ENCODE measurements around the gene CALHM4. TPM values are rescaled to one million over a fixed set of nuclear protein-coding genes. Genes with fewer than 3 reads are reported as not detected.

CALHM4 gene
- total and polyA plus RNA-seq, 2 of the 13 experiments (the other 11 are each of a cell fraction or from before 2014, with no cell fraction given) = not detected

- 0 out of 2 replicates have a peak, but pooled peaks have one; percentile 12 for TF ChIP-seq ZNF563 (CRISPR knock-in tag; IDR thresholded peaks at IDR 0.05)
- TF ChIP-seq ZNF234 (CRISPR knock-in tag; conservative IDR thresholded peaks at IDR 0.05) = no peak
- no peak for TF ChIP-seq BRF2 (CRISPR knock-in tag; IDR thresholded peaks at IDR 0.05)
- TF ChIP-seq ZNF784 (CRISPR knock-in tag; IDR thresholded peaks at IDR 0.05; ENCODE audit: borderline replicate concordance) = no peak
- TF ChIP-seq TFDP1 (CRISPR knock-in tag; IDR thresholded peaks at IDR 0.05; ENCODE audit: borderline replicate concordance) = no peak
- no peak for TF ChIP-seq BATF2 (CRISPR knock-in tag; IDR thresholded peaks at IDR 0.05)
- no peak for TF ChIP-seq ZFP36L1 (CRISPR knock-in tag; IDR thresholded peaks at IDR 0.05)
- no peak for TF ChIP-seq SAP130 (CRISPR knock-in tag; IDR thresholded peaks at IDR 0.05; ENCODE audit: low read depth)
- TF ChIP-seq THAP9 (CRISPR knock-in tag; IDR thresholded peaks at IDR 0.05; ENCODE audit: borderline replicate concordance) = no peak
- TF ChIP-seq ZNF543 (CRISPR knock-in tag; IDR thresholded peaks at IDR 0.05) = no peak
- TF ChIP-seq ARNT2 (CRISPR knock-in tag; IDR thresholded peaks at IDR 0.05; ENCODE audit: low read depth) = no peak
- no peak for TF ChIP-seq KLF6 (CRISPR knock-in tag; IDR thresholded peaks at IDR 0.05)
- TF ChIP-seq NFYB (CRISPR knock-in tag; IDR thresholded peaks at IDR 0.05) = no peak
- no peak for TF ChIP-seq ZNF335 (CRISPR knock-in tag; IDR thresholded peaks at IDR 0.05)
- no peak for TF ChIP-seq ZBTB25 (CRISPR knock-in tag; IDR thresholded peaks at IDR 0.05)
- no peak for TF ChIP-seq CCAR2 (optimal IDR thresholded peaks at IDR 0.05; ENCODE audit: low read depth, low read length)
- no peak; the same call in 1 of the 2 replicates for TF ChIP-seq ZNF121 (CRISPR knock-in tag; IDR thresholded peaks at IDR 0.05)
- no peak for TF ChIP-seq ZNF615 (CRISPR knock-in tag; IDR thresholded peaks at IDR 0.05; ENCODE audit: borderline replicate concordance)
- TF ChIP-seq ZNF235 (CRISPR knock-in tag; IDR thresholded peaks at IDR 0.05; ENCODE audit: borderline replicate concordance) = no peak
- no peak for TF ChIP-seq CHD4 (IDR thresholded peaks at IDR 0.05; ENCODE audit: borderline replicate concordance, low read length)
- no peak for TF ChIP-seq ZNF549 (CRISPR knock-in tag; IDR thresholded peaks at IDR 0.05)
- no peak for TF ChIP-seq PAF1 (CRISPR knock-in tag; IDR thresholded peaks at IDR 0.05)
- no peak for TF ChIP-seq NONO (IDR thresholded peaks at IDR 0.05)
- no peak for TF ChIP-seq NONO (CRISPR knock-in tag; conservative IDR thresholded peaks at IDR 0.05)
Observed at GRCh38 chr6:116571683-116572000, 18.1 kb downstream of the CALHM4 start (continued).
